Thyroid gland (tissue), 4 donors: ENCODE data around the gene LPP.

Experiments used
- POLR2A ChIP-seq, 2 donors: fragments of 450-650 bp; IDR thresholded peaks; one replicate each; pipeline ENCODE4 v1.6.1; 2017; ENCODE audit warnings: antibody characterized with exemption in 2 of 2, mild to moderate bottlenecking in 2 of 2, moderate library complexity in 1 of 2
- TF ChIP-seq, protein P1 (sequence below), 6 experiments: fragments of 200-600 bp in 3 of 6; fragments of 450-650 bp in 3 of 6; sonication (generic) in 3 of 6; IDR thresholded peaks; one replicate each; pipeline ENCODE4 v1.5.1; 2016 to 2019; ENCODE audit warnings: antibody characterized with exemption in 6 of 6, mild to moderate bottlenecking in 2 of 6, inconsistent platforms in 1 of 6, moderate library complexity in 1 of 6

DNA sequence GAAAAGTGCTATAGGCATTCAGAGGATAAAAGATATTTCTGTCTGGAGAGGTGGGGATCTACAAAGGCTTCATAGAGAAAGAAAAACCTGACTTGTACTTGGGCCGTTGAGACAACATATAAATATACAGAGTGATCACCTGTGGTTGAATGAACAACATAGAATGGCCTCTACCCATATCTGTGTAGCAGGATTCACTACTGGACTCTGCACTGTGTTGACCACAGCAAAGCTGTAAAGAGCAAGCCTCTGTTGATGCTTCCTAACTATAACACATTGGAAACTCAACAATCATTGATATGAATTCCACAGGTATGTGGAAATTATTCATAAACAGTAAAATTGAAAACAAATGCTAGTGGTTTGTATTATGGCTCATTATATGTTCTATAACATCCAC is 19.1 kb upstream of the LPP start:
- TF ChIP-seq, protein P1, sequence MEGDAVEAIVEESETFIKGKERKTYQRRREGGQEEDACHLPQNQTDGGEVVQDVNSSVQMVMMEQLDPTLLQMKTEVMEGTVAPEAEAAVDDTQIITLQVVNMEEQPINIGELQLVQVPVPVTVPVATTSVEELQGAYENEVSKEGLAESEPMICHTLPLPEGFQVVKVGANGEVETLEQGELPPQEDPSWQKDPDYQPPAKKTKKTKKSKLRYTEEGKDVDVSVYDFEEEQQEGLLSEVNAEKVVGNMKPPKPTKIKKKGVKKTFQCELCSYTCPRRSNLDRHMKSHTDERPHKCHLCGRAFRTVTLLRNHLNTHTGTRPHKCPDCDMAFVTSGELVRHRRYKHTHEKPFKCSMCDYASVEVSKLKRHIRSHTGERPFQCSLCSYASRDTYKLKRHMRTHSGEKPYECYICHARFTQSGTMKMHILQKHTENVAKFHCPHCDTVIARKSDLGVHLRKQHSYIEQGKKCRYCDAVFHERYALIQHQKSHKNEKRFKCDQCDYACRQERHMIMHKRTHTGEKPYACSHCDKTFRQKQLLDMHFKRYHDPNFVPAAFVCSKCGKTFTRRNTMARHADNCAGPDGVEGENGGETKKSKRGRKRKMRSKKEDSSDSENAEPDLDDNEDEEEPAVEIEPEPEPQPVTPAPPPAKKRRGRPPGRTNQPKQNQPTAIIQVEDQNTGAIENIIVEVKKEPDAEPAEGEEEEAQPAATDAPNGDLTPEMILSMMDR (IDR thresholded peaks at IDR 0.05), result no peak
- no peak for TF ChIP-seq POLR2A (IDR thresholded peaks at IDR 0.05)
